ENCODE data around the gene CCSER2.

The CCSER2 gene

DNA sequence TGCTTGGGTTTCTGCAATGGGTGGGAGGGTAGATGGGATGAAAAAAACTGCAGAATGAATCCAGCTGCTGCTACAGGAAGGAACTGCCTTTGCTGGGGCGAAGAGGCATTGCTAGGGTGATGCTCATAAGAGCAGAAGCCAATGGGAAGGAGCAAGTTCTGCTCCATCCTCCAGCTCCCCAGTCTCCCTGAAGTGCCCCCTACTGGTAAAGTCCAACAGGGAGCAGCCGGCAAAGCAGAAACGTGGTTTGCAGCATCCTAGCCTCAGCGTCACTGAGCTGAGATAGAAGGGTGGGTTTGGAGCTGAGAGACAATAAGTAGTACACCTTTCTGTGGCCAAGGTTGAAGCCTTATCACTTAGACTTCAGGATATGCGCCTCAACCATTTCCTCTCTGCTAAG lies 220.5 kb downstream of the CCSER2 start:
- DNase-seq (ENCODE audit: low read depth), result no peak

DNA sequence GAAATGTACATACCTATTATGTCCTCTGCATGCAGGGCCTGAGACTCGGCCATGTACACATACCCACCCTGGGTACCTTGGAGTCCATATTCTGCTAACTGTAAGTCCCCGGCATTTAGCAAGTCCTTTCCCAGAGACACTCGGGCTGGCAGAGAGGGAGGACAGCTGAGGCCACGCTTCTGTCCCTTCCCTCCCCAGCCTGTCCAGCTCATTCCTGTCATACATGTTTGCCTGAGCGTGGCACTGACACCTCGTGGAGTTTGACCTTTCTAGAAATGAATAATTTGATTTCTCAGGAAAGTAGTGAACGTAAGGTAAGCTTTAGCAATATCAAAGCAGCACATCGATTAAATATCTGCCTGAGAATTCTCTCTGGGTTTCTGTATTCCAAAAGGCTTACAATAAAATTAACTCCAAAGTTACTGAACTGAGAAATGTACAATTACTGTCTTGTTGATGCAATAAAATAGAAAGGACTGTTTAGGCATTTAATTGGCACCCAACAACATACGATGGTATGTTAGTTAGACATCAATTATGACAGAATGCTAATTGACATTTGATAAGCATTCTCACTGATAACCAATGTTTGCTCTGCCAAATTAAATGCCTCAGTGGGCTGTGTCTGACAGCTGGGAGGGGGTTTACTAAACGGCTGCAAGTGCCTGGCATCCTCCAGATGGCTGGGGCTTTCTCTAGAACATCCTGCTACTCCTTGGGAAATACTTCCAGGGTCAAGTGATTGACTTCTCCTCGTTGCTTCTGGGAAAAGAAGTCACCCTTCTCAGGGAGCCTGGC lies 221.2 kb downstream of the CCSER2 start:
- no peak for DNase-seq (ENCODE audit: low read depth)

DNA sequence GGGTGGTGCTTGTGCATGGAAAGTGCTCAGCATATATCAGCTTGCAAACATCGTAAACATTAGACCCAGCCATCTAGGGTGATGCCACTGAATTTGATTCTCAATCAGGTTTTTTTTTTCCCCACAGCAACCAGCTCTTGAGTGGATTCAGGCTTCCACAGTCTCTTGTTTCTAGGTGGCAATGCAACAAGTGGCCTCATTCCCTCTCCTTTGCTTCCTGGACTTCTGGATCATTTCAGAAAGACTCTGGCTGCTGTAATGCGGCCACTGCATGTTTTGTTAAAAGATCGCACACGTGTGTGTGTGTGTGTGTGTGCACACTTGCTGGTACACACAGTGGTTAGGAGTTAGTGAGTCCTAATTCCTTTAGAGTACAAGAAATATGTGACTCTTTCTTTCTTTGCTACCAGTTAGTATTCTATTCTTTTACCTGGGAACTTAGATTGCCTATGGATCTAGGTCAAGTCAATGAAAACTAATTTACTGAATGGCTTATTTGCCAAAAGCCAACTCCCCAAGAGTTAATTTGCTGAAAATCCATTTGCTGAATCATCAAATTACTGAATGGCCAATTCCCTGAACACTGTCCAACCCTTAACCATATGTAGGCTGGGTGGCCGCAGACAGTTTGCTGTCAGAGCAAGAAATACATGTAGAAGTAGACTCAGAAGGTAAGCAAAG lies 222.5 kb downstream of the CCSER2 start:
- no peak for DNase-seq (ENCODE audit: low read depth)

DNA sequence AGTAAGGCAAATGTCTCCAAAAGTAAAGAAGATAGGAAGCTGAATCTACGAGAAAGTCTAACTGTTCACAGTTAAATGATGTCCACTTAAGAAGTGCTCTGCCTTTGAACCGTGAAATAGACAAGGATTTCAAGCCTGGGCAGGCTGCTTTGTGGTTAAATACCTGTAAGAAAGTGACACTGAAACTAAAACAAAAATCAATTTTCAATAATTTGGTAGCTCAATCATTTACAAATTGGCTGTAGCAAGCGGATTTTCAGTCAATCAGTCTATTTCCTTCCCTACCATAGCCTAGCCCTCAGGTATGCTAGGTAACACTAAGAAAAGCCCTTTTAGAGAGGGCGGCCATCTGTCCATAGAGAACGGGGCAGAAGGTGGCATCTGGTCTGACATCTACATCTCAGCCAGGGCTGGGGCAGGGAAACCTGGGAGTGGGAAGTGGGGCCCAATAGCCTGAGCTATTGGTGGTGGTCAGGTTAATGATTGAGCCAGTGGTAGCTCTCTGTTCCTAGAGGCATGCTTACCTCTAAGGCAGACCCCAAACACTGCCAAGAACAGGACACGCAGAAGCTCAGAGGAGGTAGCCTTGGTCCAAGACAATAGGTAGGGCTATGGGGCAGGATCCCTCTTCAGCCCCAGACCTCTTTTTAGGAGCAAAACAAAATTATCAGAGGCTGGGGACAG lies 223.2 kb downstream of the CCSER2 start:
- DNase-seq (ENCODE audit: low read depth), result no peak

DNA sequence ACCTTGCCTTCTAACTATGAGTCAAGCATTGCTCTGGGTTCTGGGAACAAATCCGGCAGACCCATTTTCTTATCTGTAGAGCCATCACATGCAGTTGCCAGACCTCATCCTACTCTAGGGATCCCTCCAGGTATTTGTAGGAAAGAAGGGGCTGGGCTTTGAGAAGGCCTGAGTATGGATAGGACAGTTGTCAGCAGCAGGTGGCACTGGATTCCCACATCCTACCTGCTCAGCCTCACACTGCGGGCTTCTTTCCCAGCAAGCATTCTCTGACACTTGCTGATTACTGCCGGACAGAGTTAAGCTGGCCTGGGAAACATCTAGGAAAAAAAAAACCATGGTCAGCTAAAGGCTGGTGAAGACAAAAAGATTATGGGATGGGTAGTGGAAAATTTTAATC lies 224.1 kb downstream of the CCSER2 start:
- DNase-seq (ENCODE audit: low read depth), result no peak

DNA sequence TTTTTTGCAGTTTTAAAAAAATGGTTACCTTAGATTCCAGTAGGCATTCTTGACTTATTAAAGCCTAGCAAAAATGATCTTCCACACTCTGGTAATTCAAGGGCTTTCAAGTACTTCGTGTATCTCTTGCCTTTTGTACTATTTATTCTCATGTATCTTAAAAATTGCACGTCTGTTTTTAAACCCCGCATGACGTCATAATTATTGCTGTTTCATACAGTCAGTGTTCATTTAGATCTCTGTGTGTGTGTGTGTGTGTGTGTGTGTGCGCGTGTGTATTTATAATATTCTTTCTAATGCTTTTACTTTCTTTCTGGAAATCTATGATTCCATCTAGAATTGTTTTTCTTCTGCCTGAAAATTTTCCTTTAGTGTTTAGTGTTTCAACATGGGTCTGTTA lies 234.2 kb downstream of the CCSER2 start:
- no peak for DNase-seq (ENCODE audit: low read depth)

DNA sequence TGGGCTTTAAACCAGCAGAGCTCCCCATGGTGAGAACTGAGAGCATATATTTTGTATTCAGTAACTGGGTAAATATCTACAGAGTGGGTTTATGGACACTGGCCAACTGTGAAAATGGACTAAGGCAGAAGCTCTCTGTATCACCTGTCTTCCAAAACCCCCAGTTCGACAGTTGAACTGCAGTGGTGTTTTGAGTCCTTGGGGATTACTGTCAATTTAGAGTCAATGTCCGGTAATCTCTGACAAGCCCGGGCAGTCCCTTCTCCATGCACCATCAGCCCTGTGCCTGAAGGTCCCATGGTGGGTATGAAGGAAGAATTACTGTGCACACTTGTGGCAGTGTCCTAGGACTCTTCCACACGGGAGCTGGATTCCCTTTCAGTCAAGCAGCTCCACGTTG lies 235.0 kb downstream of the CCSER2 start:
- DNase-seq (ENCODE audit: low read depth), result no peak

DNA sequence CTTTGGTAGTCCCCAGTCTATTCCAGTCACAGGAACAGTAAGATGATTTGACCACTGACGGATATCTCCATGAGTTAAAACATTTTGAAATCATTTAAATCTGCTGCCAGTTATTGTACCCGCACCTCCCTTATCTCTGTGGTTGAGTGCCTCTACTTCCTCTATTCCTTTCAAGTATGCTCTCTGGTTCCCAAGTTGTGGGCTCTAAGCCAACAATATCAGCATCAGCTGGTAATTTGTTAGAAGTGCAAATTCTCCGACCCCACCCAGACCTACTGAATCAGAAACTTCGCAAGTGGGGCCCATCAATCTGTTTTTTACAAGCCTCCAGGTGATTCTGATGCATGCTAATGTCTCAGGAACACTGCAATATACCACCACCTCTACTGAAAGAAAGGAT lies 235.5 kb downstream of the CCSER2 start:
- no peak for DNase-seq (ENCODE audit: low read depth)

DNA sequence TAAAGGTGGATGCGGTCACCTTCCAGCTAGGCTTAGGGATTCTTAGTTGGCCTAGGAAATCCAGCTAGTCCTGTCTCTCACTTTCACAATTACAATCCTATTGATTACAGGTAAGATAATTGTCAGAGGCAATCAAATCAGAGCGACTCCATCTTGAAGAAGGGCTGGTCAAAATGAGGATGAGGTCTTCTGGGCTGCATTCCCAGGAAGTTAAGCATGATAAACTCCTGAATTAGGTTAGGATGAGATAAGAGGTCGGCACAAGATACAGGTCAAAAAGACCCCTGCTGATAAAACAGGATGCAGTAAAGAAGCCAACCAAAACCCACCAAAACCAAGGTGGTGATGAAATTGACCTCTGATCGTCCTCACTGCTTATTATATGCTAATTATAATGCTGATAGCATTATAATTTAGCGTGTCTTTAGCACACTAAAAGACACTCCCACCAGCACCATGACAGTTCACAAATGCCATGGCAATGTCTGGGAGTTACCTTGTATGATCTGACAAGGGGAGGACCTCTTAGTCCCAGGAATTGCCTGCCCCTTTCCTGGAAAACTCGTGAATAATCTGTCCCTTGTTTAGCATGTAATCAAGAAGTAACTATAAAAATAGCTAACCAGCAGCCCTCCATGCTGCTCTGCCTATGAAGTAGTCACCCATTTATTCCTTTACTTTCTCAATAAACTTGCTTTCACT lies 237.6 kb downstream of the CCSER2 start:
- DNase-seq (ENCODE audit: low read depth), result no peak

DNA sequence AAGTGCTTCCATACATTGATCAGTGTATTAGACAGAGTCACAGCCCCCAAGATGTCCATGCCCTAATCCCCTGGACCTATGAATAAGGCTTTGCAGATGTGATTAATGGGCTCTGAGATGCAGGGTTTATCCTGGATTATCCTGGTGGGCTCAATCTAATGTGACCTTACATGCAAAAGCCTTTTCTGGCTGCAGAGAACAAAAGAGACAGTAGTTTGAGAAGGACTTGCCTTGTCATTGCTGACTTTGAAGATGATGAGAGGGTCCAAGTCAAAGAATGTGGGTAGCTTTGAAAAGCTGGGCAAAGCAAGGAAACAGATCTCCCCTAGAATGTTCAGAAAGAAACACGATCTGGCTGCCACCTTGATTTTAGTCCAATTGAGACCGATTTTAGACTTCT lies 238.7 kb downstream of the CCSER2 start:
- no peak for DNase-seq (ENCODE audit: low read depth)

Data from fibroblast of gingiva (primary cell).